MM.1S (cell line): ENCODE data around the gene CAMK2G.

Experiments used
- DNase-seq: peaks from one replicate; pipeline ENCODE4 v3.0.0-alpha.2; 2015
- H2AFZ ChIP-seq: fragments of 300-600 bp; sonication (generic); 2 replicates; pipeline ENCODE4 v1.6.0; 2016; ENCODE audit warnings: antibody characterized with exemption, low read length
- H3F3A ChIP-seq: fragments of 300-600 bp; sonication (generic); 2 replicates; pipeline ENCODE4 v1.6.1; 2016; ENCODE audit warnings: mild to moderate bottlenecking, antibody characterized with exemption, low read length, moderate library complexity, mixed read lengths; ENCODE audit not compliant: insufficient read depth
- H3K27ac ChIP-seq: fragments of 300-600 bp; sonication (generic); 2 replicates; pipeline ENCODE4 v1.5.1; 2016; ENCODE audit warnings: mild to moderate bottlenecking, low read length
- H3K27me3 ChIP-seq: fragments of 300-600 bp; sonication (generic); replicated peaks from 2 replicates; pipeline ENCODE4 v1.6.0; 2016; ENCODE audit warnings: low read length; ENCODE audit not compliant: insufficient read depth
- H3K36me3 ChIP-seq: fragments of 300-600 bp; sonication (generic); replicated peaks from 2 replicates; pipeline ENCODE4 v1.6.1; 2016; ENCODE audit warnings: mild to moderate bottlenecking, low read length, mixed read lengths; ENCODE audit not compliant: insufficient read depth
- H3K4me1 ChIP-seq: fragments of 300-600 bp; sonication (generic); 2 replicates; pipeline ENCODE4 v1.6.1; 2016; ENCODE audit warnings: low read length, mixed read lengths
- H3K4me2 ChIP-seq: fragments of 300-600 bp; sonication (generic); 2 replicates; pipeline ENCODE4 v1.6.0; 2016; ENCODE audit warnings: low read depth, low read length
- H3K4me3 ChIP-seq: fragments of 300-600 bp; sonication (generic); 2 replicates; pipeline ENCODE4 v1.5.1; 2016; ENCODE audit warnings: low read length, mixed read lengths
- H3K79me2 ChIP-seq: fragments of 300-600 bp; sonication (generic); 2 replicates; pipeline ENCODE4 v1.6.1; 2016; ENCODE audit warnings: mixed run types, low read length, mixed read lengths
- H3K9ac ChIP-seq: fragments of 300-600 bp; sonication (generic); 2 replicates; pipeline ENCODE4 v1.6.1; 2016; ENCODE audit warnings: low read length, mixed read lengths
- H3K9me2 ChIP-seq: fragments of 300-600 bp; sonication (generic); replicated peaks from 2 replicates; pipeline ENCODE4 v1.6.1; 2016; ENCODE audit warnings: mild to moderate bottlenecking, low read length, mixed read lengths; ENCODE audit not compliant: insufficient read depth
- H3K9me3 ChIP-seq: fragments of 300-600 bp; sonication (generic); replicated peaks from 2 replicates; pipeline ENCODE4 v1.6.1; 2016; ENCODE audit warnings: mild to moderate bottlenecking, low read length, mixed read lengths; ENCODE audit not compliant: insufficient read depth
- H4K20me1 ChIP-seq: fragments of 300-600 bp; sonication (generic); 2 replicates; pipeline ENCODE4 v1.6.1; 2016; ENCODE audit warnings: mild to moderate bottlenecking, low read length, moderate library complexity, mixed read lengths; ENCODE audit not compliant: insufficient read depth
- EZH2 ChIP-seq: fragments of 300-600 bp; sonication (generic); optimal IDR thresholded peaks from 2 replicates; pipeline ENCODE3; 2017; ENCODE audit warnings: low read depth, mild to moderate bottlenecking, antibody characterized with exemption, low read length, mixed read lengths
- EZH2phosphoT487 ChIP-seq: fragments of 300-600 bp; sonication (generic); IDR thresholded peaks from 2 replicates; pipeline ENCODE4 v1.6.1; 2018; ENCODE audit warnings: antibody characterized with exemption, low read length
- TF ChIP-seq, protein P1 (sequence below): fragments of 300-600 bp; sonication (generic); IDR thresholded peaks from 2 replicates; pipeline ENCODE4 v1.5.1; 2016; ENCODE audit warnings: antibody characterized with exemption, low read length, mixed read lengths

The CAMK2G gene

DNA sequence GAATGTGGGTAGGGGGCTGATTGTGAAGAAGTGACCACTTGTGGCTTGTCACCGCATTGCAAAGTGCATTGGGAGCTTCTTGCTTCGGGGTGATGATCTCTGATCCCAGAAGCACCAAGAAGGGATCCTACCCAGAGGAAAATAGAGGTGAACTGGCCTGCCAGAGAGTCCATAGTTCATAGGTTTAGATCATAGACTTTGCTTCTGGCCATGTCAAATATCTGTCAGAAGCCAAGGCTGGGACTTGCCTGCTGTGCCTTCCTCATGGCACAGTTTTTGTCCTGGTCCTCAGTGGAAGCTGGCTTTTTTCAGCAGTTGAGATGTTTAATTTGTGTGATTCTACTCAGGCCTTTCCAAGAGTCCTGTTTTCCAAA, 87.9 kb downstream of the CAMK2G start:
- peak; percentile 7 for DNase-seq
- Histone ChIP-seq H3K9ac (peak overlapping the region; percentile 63; the same call in 1 of the 2 replicates), H3K27ac (no peak overlapping the region), H2AFZ (0 out of 2 replicates have a peak overlapping the region, but pooled peaks have one; percentile 64), H3K9me2 (no peaks in the 10 kb centered on the region), H3K9me3 (no peaks in the 10 kb centered on the region), H4K20me1 (peaks cover 2% of the 10 kb centered on the region; the same call in 1 of the 2 replicates), H3K4me2 (peak overlapping the region; percentile 89), H3F3A (peaks cover 4% of the 10 kb centered on the region), H3K4me3 (peak overlapping the region; percentile 85), H3K36me3 (no peaks in the 10 kb centered on the region), H3K27me3 (no peaks in the 10 kb centered on the region), H3K4me1 (peaks cover 10% of the 10 kb centered on the region), H3K79me2 (peaks cover 58% of the 10 kb centered on the region)
- no peak for TF ChIP-seq EZH2
- TF ChIP-seq EZH2phosphoT487, result no peak
- TF ChIP-seq, protein P1, sequence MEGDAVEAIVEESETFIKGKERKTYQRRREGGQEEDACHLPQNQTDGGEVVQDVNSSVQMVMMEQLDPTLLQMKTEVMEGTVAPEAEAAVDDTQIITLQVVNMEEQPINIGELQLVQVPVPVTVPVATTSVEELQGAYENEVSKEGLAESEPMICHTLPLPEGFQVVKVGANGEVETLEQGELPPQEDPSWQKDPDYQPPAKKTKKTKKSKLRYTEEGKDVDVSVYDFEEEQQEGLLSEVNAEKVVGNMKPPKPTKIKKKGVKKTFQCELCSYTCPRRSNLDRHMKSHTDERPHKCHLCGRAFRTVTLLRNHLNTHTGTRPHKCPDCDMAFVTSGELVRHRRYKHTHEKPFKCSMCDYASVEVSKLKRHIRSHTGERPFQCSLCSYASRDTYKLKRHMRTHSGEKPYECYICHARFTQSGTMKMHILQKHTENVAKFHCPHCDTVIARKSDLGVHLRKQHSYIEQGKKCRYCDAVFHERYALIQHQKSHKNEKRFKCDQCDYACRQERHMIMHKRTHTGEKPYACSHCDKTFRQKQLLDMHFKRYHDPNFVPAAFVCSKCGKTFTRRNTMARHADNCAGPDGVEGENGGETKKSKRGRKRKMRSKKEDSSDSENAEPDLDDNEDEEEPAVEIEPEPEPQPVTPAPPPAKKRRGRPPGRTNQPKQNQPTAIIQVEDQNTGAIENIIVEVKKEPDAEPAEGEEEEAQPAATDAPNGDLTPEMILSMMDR, result no peak

DNA sequence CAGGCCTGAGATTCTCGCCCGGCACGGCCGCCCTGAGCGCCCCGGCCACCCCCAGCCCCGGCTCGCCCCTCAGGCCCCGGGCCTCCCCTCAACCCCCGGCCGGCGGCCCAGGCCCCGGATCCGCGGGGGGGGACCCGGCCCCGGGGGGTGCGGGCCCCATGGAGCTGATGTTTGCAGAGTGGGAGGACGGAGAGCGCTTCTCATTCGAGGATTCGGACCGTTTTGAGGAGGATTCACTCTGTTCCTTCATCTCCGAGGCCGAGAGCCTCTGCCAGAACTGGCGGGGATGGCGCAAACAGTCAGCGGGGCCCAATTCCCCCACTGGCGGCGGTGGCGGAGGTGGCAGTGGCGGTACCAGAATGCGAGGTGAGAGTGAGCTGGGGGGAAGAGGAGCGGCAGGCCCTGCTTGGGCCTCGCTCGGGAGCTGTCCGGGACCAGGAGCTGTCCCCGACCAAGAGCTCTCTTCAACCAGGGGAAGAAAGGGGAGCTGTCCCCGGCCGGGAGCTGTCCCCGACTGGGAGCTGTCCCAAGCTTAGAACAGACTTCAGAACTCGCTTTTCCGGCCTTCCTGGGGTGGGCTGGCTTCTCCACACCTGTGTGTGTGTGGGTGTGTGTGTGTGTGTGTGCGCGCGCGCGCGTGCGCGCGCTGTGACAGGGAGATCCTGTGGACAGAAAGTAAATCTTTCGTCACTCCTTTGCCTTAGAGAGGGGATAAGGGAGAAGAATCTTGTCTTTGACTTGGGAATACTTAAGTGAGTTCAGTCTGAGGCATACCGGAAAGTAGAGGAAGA, 88.4 kb downstream of the CAMK2G start:
- peak overlapping the region; percentile 85 for H3K4me3 ChIP-seq
- DNase-seq, result peak; percentile 41

DNA sequence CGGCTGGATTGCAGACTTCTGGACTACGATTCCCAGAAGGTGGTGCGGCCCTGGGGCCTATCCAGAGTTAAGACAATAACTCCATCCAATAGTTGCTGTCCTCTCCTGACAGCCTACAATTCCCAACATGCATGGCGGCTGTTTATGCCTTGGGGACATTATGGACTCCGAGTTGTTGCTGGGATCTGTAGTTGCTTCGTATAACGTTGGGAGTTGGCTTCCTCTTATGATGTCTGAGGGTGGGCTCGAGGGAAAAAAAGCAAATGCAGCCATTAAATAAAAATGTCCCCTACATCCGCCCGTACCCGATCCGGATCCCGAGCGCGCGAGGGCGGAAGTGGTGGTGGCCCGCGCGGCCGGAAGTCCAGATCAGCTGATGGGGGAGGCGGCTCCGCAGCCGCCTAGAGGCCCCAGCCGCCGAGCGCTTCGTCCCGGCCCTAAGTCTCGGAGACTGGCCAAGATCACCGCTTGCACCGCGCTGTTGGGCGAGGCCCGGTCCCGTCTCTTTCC, 89.1 kb downstream of the CAMK2G start, which contains the start of gene ZSWIM8:
Gene ZSWIM8 (plus strand): TSS at position 396 of the 510 bp plus-strand sequence. CDS start 273 bp downstream, outside the sequence.
- H3K4me2 ChIP-seq, result peak within 1 kb of the TSS; percentile 89
- DNase-seq, result peak; percentile 94
- no peaks in the 10 kb centered on the region for H3K27me3 ChIP-seq
- H3K79me2 ChIP-seq, result peaks cover 70% of the 10 kb centered on the region
- H3K9me2 ChIP-seq, result no peaks in the 10 kb centered on the region
- H3K4me1 ChIP-seq, result peaks cover 15% of the 10 kb centered on the region
- no peaks in the 10 kb centered on the region for H3K36me3 ChIP-seq
- no peaks in the 10 kb centered on the region for H3K9me3 ChIP-seq
- H3K4me3 ChIP-seq, result peak within 1 kb of the TSS; percentile 85
- H3K27ac ChIP-seq, result peak within 1 kb of the TSS; percentile 49; the same call in 1 of the 2 replicates
- TF ChIP-seq, protein P1, result no peak
- no peak for TF ChIP-seq EZH2phosphoT487
- TF ChIP-seq EZH2, result no peak
- H3F3A ChIP-seq, result peaks cover 4% of the 10 kb centered on the region
- H4K20me1 ChIP-seq, result peaks cover 2% of the 10 kb centered on the region; the same call in 1 of the 2 replicates
- peak within 1 kb of the TSS; percentile 64 for H2AFZ ChIP-seq
- peak within 1 kb of the TSS; percentile 63 for H3K9ac ChIP-seq

More for the DNA sequence above, 88.4 kb downstream of the CAMK2G start:
- peaks cover 11% of the 10 kb centered on the region for H3K4me1 ChIP-seq
- no peak for TF ChIP-seq EZH2phosphoT487
- TF ChIP-seq, protein P1, result peak; percentile 15; the same call in 1 of the 2 replicates
- peak overlapping the region; percentile 64 for H2AFZ ChIP-seq
- no peaks in the 10 kb centered on the region for H3K27me3 ChIP-seq
- H3K9ac ChIP-seq, result peak overlapping the region; percentile 63
- H3K36me3 ChIP-seq, result no peaks in the 10 kb centered on the region
- peaks cover 63% of the 10 kb centered on the region for H3K79me2 ChIP-seq
- no peaks in the 10 kb centered on the region for H3K9me2 ChIP-seq
- H3K27ac ChIP-seq, result peak overlapping the region; percentile 29; the same call in 1 of the 2 replicates
- peaks cover 2% of the 10 kb centered on the region; the same call in 1 of the 2 replicates for H4K20me1 ChIP-seq
- peaks cover 4% of the 10 kb centered on the region for H3F3A ChIP-seq
- H3K9me3 ChIP-seq, result no peaks in the 10 kb centered on the region
- H3K4me2 ChIP-seq, result peak overlapping the region; percentile 89
